ENCODE results near the gene SMC4.
A peak's percentile ranks its signal among the peaks of the same experiment; 100 is the strongest.

The SMC4 gene

GRCh38 chr3:160445854-160446253, 46.4 kb downstream of the SMC4 start:
- TF ChIP-seq, protein P1, sequence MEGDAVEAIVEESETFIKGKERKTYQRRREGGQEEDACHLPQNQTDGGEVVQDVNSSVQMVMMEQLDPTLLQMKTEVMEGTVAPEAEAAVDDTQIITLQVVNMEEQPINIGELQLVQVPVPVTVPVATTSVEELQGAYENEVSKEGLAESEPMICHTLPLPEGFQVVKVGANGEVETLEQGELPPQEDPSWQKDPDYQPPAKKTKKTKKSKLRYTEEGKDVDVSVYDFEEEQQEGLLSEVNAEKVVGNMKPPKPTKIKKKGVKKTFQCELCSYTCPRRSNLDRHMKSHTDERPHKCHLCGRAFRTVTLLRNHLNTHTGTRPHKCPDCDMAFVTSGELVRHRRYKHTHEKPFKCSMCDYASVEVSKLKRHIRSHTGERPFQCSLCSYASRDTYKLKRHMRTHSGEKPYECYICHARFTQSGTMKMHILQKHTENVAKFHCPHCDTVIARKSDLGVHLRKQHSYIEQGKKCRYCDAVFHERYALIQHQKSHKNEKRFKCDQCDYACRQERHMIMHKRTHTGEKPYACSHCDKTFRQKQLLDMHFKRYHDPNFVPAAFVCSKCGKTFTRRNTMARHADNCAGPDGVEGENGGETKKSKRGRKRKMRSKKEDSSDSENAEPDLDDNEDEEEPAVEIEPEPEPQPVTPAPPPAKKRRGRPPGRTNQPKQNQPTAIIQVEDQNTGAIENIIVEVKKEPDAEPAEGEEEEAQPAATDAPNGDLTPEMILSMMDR (conservative IDR thresholded peaks at IDR 0.05; ENCODE audit: low read length) = no peak
- no peak overlapping the region for H3K4me3 ChIP-seq (ENCODE audit: low read length)
- no peak for DNase-seq (ENCODE audit: low read depth)

DNA sequence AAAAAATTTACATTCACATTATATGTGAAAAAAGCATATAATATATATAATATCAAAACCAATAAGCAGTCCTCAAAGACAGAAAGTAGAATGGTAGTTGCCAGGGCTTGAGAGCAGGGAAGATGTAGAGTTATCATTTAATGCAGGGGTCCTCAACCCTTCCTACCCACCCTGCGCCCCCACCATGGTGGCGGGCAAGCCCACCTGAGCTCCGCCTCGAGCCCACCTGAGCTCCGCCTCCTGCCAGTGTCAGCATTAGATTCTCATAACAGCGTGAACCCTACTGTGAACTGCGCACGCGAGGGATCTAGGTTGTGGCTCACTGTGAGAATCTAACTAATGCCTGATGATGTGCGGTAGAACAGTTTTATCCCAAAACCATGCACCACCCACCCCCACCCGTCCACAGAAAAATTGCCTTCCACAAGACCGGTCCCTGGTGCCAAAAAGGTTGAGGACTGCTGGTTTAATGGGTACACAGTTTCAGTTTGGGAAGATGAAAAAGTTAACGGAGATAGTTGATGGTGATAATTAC, 47.1 kb downstream of the SMC4 start:
- TF ChIP-seq, protein P1 (conservative IDR thresholded peaks at IDR 0.05; ENCODE audit: low read length) = no peak
- no peak for DNase-seq (ENCODE audit: low read depth)
- H3K4me3 ChIP-seq (ENCODE audit: low read length) = no peak overlapping the region

- H3K4me3 ChIP-seq (ENCODE audit: low read length) = no peak overlapping the region
- peak; percentile 46 for DNase-seq (ENCODE audit: low read depth)
- TF ChIP-seq, protein P1 (conservative IDR thresholded peaks at IDR 0.05; ENCODE audit: low read length) = no peak
These were observed 48.1 kb downstream of the SMC4 start for GRCh38 chr3:160447544-160447943.

DNA sequence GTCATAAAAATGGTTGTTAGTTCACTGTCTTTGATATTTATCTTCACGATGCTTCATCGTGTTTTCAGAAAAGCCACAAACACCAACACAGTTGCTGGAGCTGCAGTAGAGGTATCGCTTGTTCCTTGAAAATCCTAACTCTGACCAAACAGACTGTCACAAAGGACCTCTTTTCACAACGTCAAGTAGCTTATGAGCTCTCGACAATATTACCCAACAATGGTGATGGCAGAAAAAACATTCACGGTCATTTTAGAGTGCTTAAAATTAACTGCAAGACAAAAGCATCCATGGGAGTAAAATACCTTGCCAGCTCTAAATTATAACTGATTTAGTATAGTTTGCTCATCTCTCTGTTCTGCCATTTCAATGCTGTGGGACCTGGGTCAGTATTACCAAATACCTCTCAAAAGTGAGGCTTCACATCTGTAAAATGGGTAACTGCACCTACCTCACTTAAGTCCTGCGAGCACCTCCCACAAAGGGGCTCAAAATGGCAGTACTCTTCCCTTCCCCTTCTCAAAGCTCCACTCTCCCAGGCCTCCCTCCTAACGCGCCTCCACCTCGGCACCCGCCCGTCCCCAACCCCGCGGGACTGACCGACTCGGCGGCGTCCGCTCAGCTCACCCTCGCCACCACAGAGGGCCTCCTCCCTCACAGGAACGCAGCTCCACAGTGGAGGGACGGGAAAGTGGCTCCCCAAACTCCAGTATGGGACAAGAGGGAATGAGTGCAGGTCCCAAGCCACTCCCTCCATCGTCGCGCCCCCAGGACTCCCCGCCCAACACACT, 49.6 kb downstream of the SMC4 start:
- TF ChIP-seq, protein P1 (conservative IDR thresholded peaks at IDR 0.05; ENCODE audit: low read length) = no peak
- peak; percentile 25 for DNase-seq (ENCODE audit: low read depth)
- peak overlapping the region; percentile 86 for H3K4me3 ChIP-seq (ENCODE audit: low read length)

- TF ChIP-seq, protein P1 (conservative IDR thresholded peaks at IDR 0.05; ENCODE audit: low read length) = no peak; the same call in 1 of the 2 replicates
- H3K4me3 ChIP-seq (ENCODE audit: low read length) = peak within 1 kb of the TSS; percentile 86
- peak; percentile 96 for DNase-seq (ENCODE audit: low read depth)
These were observed 50.5 kb downstream of the SMC4 start, which contains the start of gene TRIM59 for GRCh38 chr3:160449636-160450598. TRIM59 (minus strand) TSS chr3:160449786; CDS start chr3:160439183, 10,603 bp downstream.

DNA sequence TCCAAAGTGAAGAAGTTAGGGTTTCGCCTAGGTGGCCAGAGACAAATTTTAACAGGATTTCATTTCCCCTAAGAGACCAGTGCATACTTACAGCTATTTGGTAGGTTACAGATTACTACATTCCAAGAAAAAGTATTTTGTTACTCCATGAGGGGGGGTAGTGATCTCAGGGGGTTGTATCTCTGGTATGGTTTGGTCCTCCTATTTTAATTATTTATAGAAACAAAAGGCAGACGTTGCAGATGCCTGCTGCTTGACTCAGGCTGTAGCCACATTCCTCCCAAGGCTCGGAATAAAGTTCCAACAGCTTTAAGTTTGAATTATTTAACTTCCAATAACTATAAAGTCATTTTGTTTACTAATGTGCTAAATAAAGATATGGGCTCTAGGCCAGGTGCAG, 51.4 kb downstream of the SMC4 start:
- peak; percentile 96 for DNase-seq (ENCODE audit: low read depth)
- H3K4me3 ChIP-seq (ENCODE audit: low read length) = peak overlapping the region; percentile 86; the same call in 1 of the 2 replicates
- TF ChIP-seq, protein P1 (conservative IDR thresholded peaks at IDR 0.05; ENCODE audit: low read length) = peak; percentile 46

Data from AG10803 (cell line).